Right renal pelvis (tissue), 4 donors: ENCODE measurements around the gene PGD. TPM values are rescaled to one million over a fixed set of nuclear protein-coding genes. Genes with fewer than 3 reads are reported as not detected.

ENCODE experiments used
- polyA plus RNA-seq, 4 donors: library from polyadenylated mRNA; unstranded; fragments of 120-200 nt; gene quantifications; one replicate each; pipeline ENCODE4 v1.2.1, GENCODE V29; 2013; ENCODE audit not compliant: insufficient read length in 4 of 4

Gene PGD
- polyA plus RNA-seq, 4 donors, result 182 to 194 (median 189) TPM

Other genes starting within 250 kb of the PGD start
- 10 to 100 TPM; 42.0 to 49.1 (median 43.1) TPM for gene KIF1B, start 188.5 kb upstream of the PGD start, polyA plus RNA-seq
- gene CENPS, start 31.4 kb downstream of the PGD start, polyA plus RNA-seq, result 10 to 100 TPM; 34.0 to 43.0 (median 38.8) TPM
- 1 to 10 TPM in 3 of 4 donors, under 1 TPM in 1; 0.82 to 1.6 (median 1.4) TPM for gene CORT, start 51.0 kb downstream of the PGD start, polyA plus RNA-seq
- 10 to 100 TPM; 38.8 to 45.8 (median 42.9) TPM for gene DFFA, start 73.5 kb downstream of the PGD start, polyA plus RNA-seq
- gene PEX14, start 75.9 kb downstream of the PGD start, polyA plus RNA-seq, result 10 to 100 TPM; 19.7 to 25.8 (median 21.6) TPM